AG09319 (cell line): Measurements from ENCODE around the gene CBFA2T2.

ENCODE experiments used
- DNase-seq: peaks from one replicate; pipeline ENCODE4 v3.0.0-alpha.2; 2010; ENCODE audit warnings: low read depth; ENCODE audit errors: extremely low read depth
- CTCF ChIP-seq: IDR thresholded peaks from 2 replicates; pipeline ENCODE4 v1.5.1; 2011; ENCODE audit warnings: low read depth, mild to moderate bottlenecking, inconsistent platforms, low read length, moderate library complexity

The CBFA2T2 gene

GRCh38 chr20:33444797-33445560, 44.9 kb upstream of the CBFA2T2 start:
- DNase-seq, result no peak

GRCh38 chr20:33445881-33446625, 43.8 kb upstream of the CBFA2T2 start:
- TF ChIP-seq CTCF, result no peak
- no peak for DNase-seq

More at GRCh38 chr20:33444797-33445560, 44.9 kb upstream of the CBFA2T2 start:
- TF ChIP-seq CTCF, result peak; percentile 7

- DNase-seq, result no peak
- TF ChIP-seq CTCF, result no peak
These were observed 39.0 kb upstream of the CBFA2T2 start for GRCh38 chr20:33450867-33451266.

- DNase-seq, result peak; percentile 25
- peak; percentile 98 for TF ChIP-seq CTCF
These were observed 32.8 kb upstream of the CBFA2T2 start for GRCh38 chr20:33456916-33457642.

GRCh38 chr20:33459599-33459998, 30.3 kb upstream of the CBFA2T2 start:
- no peak for DNase-seq
- no peak for TF ChIP-seq CTCF

GRCh38 chr20:33460711-33461110, 29.2 kb upstream of the CBFA2T2 start:
- no peak for DNase-seq
- TF ChIP-seq CTCF, result no peak
